Activated T-helper 2 cell treated with anti-CD3 and anti-CD28 coated beads, Interferon-gamma antibody, Interleukin-2, Interleukin-4, amounts not matched to agents 10 μg/mL and 5 μg/mL and 100 μg/mL, durations not matched to agents 14 hours and 24 hours and 36 hours (primary cell): ENCODE measurements around the gene FANK1. TPM values are rescaled to one million over a fixed set of nuclear protein-coding genes. Genes with fewer than 3 reads are reported as not detected.
"Not testable (repeated sequence)": the region's sequence is repeated elsewhere in the genome, so short reads cannot be mapped to it uniquely, and the experiment has no call there.

ENCODE experiments used
- DNase-seq: peaks from one replicate; pipeline ENCODE4 v3.0.0; 2021; ENCODE audit warnings: low spot score
- H3K27ac Mint-ChIP-seq: one replicate; pipeline ENCODE4 v1.8.0; 2021; ENCODE audit warnings: mixed read lengths
- H3K27me3 Mint-ChIP-seq: one replicate; pipeline ENCODE4 v1.8.0; 2021; ENCODE audit warnings: low read depth, mixed read lengths
- H3K36me3 Mint-ChIP-seq: one replicate; pipeline ENCODE4 v1.8.0; 2021; ENCODE audit warnings: low read depth, mixed read lengths
- H3K4me1 Mint-ChIP-seq: one replicate; pipeline ENCODE4 v1.8.0; 2021; ENCODE audit warnings: low read depth, mixed read lengths
- H3K4me3 Mint-ChIP-seq: one replicate; pipeline ENCODE4 v1.8.0; 2021; ENCODE audit warnings: low read depth, mild to moderate bottlenecking, moderate library complexity, mixed read lengths
- H3K9me3 Mint-ChIP-seq: one replicate; pipeline ENCODE4 v1.8.0; 2021; ENCODE audit warnings: mixed read lengths
- intact Hi-C: fragments of 100-400 bp; cut with micrococcal nuclease; formaldehyde crosslinking; loops from one replicate; pipeline ENCODE4 v1.15.1; 2023
- total RNA-seq: library from RNA; stranded (reverse); gene quantifications from 2 replicates; pipeline ENCODE4 v1.2.3, GENCODE V29; 2022

The FANK1 gene
- total RNA-seq, 1 donor from 2014 or later = not detected

GRCh38 chr10:125962200-125962599 lies 65.8 kb downstream of the FANK1 start:
- intact Hi-C loops = no loop called here
- Mint-ChIP-seq H3K27ac (no peak overlapping the region), H3K27me3 (no peaks in the 10 kb centered on the region), H3K36me3 (no peaks in the 10 kb centered on the region), H3K4me1 (no peaks in the 10 kb centered on the region), H3K4me3 (no peak overlapping the region), H3K9me3 (no peaks in the 10 kb centered on the region)
- DNase-seq = no peak

DNA sequence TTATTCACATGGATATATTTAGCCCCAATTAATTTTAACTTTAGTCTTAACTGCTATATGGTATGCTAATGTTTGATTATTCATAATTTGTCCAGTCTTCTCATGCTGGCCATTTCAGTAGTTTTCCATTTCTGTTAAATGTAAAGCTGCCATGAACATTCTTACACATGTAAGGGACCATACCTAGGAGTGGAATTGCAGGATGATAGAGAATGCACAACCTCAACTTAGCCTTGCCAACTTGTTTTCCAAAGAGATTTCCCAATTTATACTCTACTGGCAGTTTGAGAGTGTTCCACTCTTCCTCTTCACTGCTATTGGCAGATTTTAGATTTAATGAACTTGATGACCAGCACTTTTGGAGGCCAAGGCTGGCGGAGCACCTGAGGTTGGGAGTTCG lies 68.2 kb downstream of the FANK1 start:
- Mint-ChIP-seq H3K36me3 (no peaks in the 10 kb centered on the region), H3K4me3 (no peak overlapping the region), H3K4me1 (no peaks in the 10 kb centered on the region), H3K27me3 (no peaks in the 10 kb centered on the region), H3K9me3 (no peaks in the 10 kb centered on the region), H3K27ac (no peak overlapping the region)
- intact Hi-C loops = no loop called here
- DNase-seq = no peak

DNA sequence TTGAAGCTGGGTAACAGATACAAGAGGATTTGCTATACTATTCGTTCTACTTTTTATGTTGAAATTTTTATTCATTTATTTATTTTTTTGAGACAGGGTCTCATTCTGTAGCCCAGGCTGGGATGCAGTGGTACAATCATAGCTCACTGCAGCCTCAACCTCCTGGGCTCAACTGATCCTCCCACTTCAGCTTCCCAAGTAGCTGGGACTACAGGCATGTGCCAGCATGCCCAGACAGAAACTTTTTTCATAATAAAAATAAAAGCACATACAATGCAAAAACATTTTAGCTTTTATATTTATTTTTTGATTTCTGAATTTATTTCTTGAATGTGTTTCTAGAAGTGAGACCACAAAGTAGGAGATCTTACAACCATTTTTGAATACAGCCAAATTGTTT lies 71.2 kb downstream of the FANK1 start:
- Mint-ChIP-seq H3K4me1 (no peaks in the 10 kb centered on the region), H3K27ac (no peak overlapping the region)

GRCh38 chr10:125970077-125970630 lies 73.8 kb downstream of the FANK1 start:
- DNase-seq, H3K27ac Mint-ChIP-seq, H3K4me1 Mint-ChIP-seq, intact Hi-C loops, H3K27me3 Mint-ChIP-seq, H3K9me3 Mint-ChIP-seq, H3K4me3 Mint-ChIP-seq, H3K36me3 Mint-ChIP-seq: not testable (repeated sequence)

More for the DNA sequence above, 71.2 kb downstream of the FANK1 start:
- no peaks in the 10 kb centered on the region for H3K36me3 Mint-ChIP-seq
- intact Hi-C loops = no loop called here
- no peak overlapping the region for H3K4me3 Mint-ChIP-seq
- H3K9me3 Mint-ChIP-seq = no peaks in the 10 kb centered on the region
- H3K27me3 Mint-ChIP-seq = no peaks in the 10 kb centered on the region
- DNase-seq = no peak

- Mint-ChIP-seq H3K36me3 (no peaks in the 10 kb centered on the region), H3K4me1 (no peaks in the 10 kb centered on the region), H3K27me3 (no peaks in the 10 kb centered on the region), H3K9me3 (no peaks in the 10 kb centered on the region), H3K4me3 (no peak overlapping the region), H3K27ac (no peak overlapping the region)
- intact Hi-C loops = no loop called here
- DNase-seq = no peak
These were observed 80.7 kb downstream of the FANK1 start for GRCh38 chr10:125976960-125977605.

- no peak for DNase-seq
- Mint-ChIP-seq H3K27me3 (no peaks in the 10 kb centered on the region), H3K4me3 (no peak overlapping the region), H3K9me3 (no peaks in the 10 kb centered on the region), H3K27ac (no peak overlapping the region), H3K36me3 (no peaks in the 10 kb centered on the region), H3K4me1 (no peaks in the 10 kb centered on the region)
- intact Hi-C loops = no loop called here
These were observed 83.6 kb downstream of the FANK1 start for GRCh38 chr10:125979976-125980375.

GRCh38 chr10:125980521-125981035 lies 84.2 kb downstream of the FANK1 start:
- Mint-ChIP-seq H3K27ac (no peak overlapping the region), H3K36me3 (no peaks in the 10 kb centered on the region), H3K4me3 (no peak overlapping the region), H3K9me3 (no peaks in the 10 kb centered on the region), H3K4me1 (no peaks in the 10 kb centered on the region), H3K27me3 (no peaks in the 10 kb centered on the region)
- no peak for DNase-seq
- intact Hi-C loops = no loop called here

DNA sequence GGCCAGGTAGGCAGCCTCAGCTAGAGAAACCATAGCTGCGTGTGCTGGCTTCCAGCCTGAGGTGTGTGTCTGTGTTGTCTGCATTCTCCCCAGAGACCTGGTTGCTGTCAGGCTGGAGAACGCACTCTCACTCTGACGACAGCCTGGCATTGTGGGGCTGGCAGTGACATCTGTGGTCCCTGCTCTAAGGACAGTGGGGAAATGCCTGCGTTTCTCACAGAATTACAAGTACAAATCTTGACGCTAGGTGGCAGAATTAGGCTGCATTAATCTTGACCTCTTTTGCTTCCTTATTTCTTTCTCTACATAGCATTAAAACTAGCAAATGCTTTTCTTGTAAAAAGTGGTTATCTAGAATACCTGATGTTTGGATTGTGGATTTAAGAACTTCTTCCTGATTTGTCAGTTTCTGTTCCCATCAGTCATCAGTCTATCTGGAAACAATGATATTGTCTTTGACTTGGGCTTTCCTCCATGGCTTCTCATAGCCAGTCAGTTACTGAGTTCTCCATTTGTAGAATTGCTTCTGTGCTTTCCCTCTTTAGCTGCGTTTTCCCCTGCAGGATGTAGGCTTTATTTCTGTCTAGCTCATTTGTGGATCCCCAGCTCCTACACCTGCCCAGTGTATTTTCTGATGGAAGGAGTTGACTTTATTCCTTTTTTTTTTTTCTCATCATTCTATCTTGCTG lies 86.0 kb downstream of the FANK1 start:
- intact Hi-C loops = no loop called here
- DNase-seq = no peak
- no peaks in the 10 kb centered on the region for H3K27me3 Mint-ChIP-seq
- no peaks in the 10 kb centered on the region for H3K4me1 Mint-ChIP-seq
- H3K27ac Mint-ChIP-seq = no peak overlapping the region
- H3K9me3 Mint-ChIP-seq = no peaks in the 10 kb centered on the region
- H3K4me3 Mint-ChIP-seq = no peak overlapping the region
- no peaks in the 10 kb centered on the region for H3K36me3 Mint-ChIP-seq

- intact Hi-C loops = no loop called here
- no peaks in the 10 kb centered on the region for H3K9me3 Mint-ChIP-seq
- no peaks in the 10 kb centered on the region for H3K36me3 Mint-ChIP-seq
- DNase-seq = no peak
- H3K4me1 Mint-ChIP-seq = no peaks in the 10 kb centered on the region
- H3K4me3 Mint-ChIP-seq = no peak overlapping the region
- no peak overlapping the region for H3K27ac Mint-ChIP-seq
- no peaks in the 10 kb centered on the region for H3K27me3 Mint-ChIP-seq
These were observed 86.8 kb downstream of the FANK1 start for GRCh38 chr10:125983161-125983560.

- H3K36me3 Mint-ChIP-seq = no peaks in the 10 kb centered on the region
- intact Hi-C loops = no loop called here
- no peaks in the 10 kb centered on the region for H3K9me3 Mint-ChIP-seq
- H3K4me1 Mint-ChIP-seq = no peaks in the 10 kb centered on the region
- no peak overlapping the region for H3K4me3 Mint-ChIP-seq
- H3K27ac Mint-ChIP-seq = no peak overlapping the region
- H3K27me3 Mint-ChIP-seq = no peaks in the 10 kb centered on the region
- no peak for DNase-seq
These were observed 87.3 kb downstream of the FANK1 start for GRCh38 chr10:125983656-125984055.

DNA sequence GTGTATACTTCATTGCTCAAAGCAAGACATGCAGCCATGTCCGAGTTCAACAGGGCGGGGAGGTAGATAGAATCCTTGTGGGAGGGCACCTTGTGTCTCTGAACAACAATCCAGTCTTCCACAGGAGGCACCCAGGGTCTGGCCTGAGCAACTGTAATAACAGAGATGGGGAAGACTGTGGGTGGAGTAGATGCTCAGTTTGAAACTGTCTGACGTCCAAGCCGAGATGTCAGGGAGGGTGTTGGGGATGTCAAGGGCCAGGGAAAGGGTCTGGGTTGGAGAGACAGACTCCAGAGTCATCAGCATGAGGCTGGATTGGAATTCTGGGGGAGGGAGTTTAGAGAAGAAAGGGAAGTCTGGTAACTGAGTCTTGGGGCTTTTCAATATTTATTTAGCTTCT lies 88.0 kb downstream of the FANK1 start:
- Mint-ChIP-seq H3K4me1 (no peaks in the 10 kb centered on the region), H3K4me3 (no peak overlapping the region), H3K9me3 (no peaks in the 10 kb centered on the region), H3K27me3 (no peaks in the 10 kb centered on the region), H3K36me3 (no peaks in the 10 kb centered on the region), H3K27ac (no peak overlapping the region)
- intact Hi-C loops = no loop called here
- no peak for DNase-seq

- Mint-ChIP-seq H3K36me3 (no peaks in the 10 kb centered on the region), H3K4me1 (no peaks in the 10 kb centered on the region), H3K27me3 (no peaks in the 10 kb centered on the region), H3K4me3 (no peak overlapping the region), H3K27ac (no peak overlapping the region), H3K9me3 (no peaks in the 10 kb centered on the region)
- no peak for DNase-seq
- intact Hi-C loops = no loop called here
These were observed 88.6 kb downstream of the FANK1 start for GRCh38 chr10:125984865-125985495.
